ENCODE data around the gene RHOV. TPM values are rescaled to one million over a fixed set of nuclear protein-coding genes. Genes with fewer than 3 reads are reported as not detected.

The RHOV gene
- total RNA-seq, 1 experiment from 2014 or later: 1.4 TPM

GRCh38 chr15:40914486-40914885 lies 40.5 kb upstream of the RHOV start:
- DNase-seq: no peak
- BruUV-seq (replicated peaks): no TSS peak
- no peaks in the 10 kb centered on the region for H3K4me1 ChIP-seq (replicated peaks; ENCODE audit: insufficient read depth)
- H3K79me2 ChIP-seq (ENCODE audit: low read depth): no peaks in the 10 kb centered on the region
- no peaks in the 10 kb centered on the region for H3K36me3 ChIP-seq (ENCODE audit: low read depth)
- no peaks in the 10 kb centered on the region for H3K27me3 ChIP-seq (ENCODE audit: insufficient read depth, low read depth)
- H3K9me2 ChIP-seq (ENCODE audit: insufficient read depth): no peaks in the 10 kb centered on the region
- CTCF ChIA-PET: no interaction called here
- H3F3A ChIP-seq (ENCODE audit: insufficient read depth, low read depth): no peaks in the 10 kb centered on the region
- TF ChIP-seq CTCF (conservative IDR thresholded peaks at IDR 0.05) (no peak), EZH2 (IDR thresholded peaks at IDR 0.05; ENCODE audit: low read depth) (no peak)
- H4K20me1 ChIP-seq (ENCODE audit: insufficient read depth): no peaks in the 10 kb centered on the region
- H3K4me2 ChIP-seq: no peak overlapping the region
- no peak overlapping the region for H3K27ac ChIP-seq
- no peaks in the 10 kb centered on the region for H3K9me3 ChIP-seq (ENCODE audit: insufficient read depth, low read depth)
- intact Hi-C loops (cut with micrococcal nuclease; ENCODE audit: unreplicated experiment): no loop called here
- no peak overlapping the region for H3K4me3 ChIP-seq
- H2AFZ ChIP-seq: no peak overlapping the region
- POLR2A ChIA-PET (ENCODE audit: unreplicated experiment): no interaction called here

GRCh38 chr15:40914013-40914412 lies 40.0 kb upstream of the RHOV start:
- H3K9me2 ChIP-seq (ENCODE audit: insufficient read depth): no peaks in the 10 kb centered on the region
- H3K27me3 ChIP-seq (ENCODE audit: insufficient read depth, low read depth): no peaks in the 10 kb centered on the region
- H2AFZ ChIP-seq: no peak overlapping the region
- no peaks in the 10 kb centered on the region for H4K20me1 ChIP-seq (ENCODE audit: insufficient read depth)
- ChIA-PET POLR2A (ENCODE audit: unreplicated experiment) (no interaction called here), CTCF (no interaction called here)
- BruUV-seq (replicated peaks): no TSS peak
- no peaks in the 10 kb centered on the region for H3K79me2 ChIP-seq (ENCODE audit: low read depth)
- H3K4me2 ChIP-seq: no peak overlapping the region
- no peaks in the 10 kb centered on the region for H3K36me3 ChIP-seq (ENCODE audit: low read depth)
- no peaks in the 10 kb centered on the region for H3K9me3 ChIP-seq (ENCODE audit: insufficient read depth, low read depth)
- no peaks in the 10 kb centered on the region for H3F3A ChIP-seq (ENCODE audit: insufficient read depth, low read depth)
- H3K4me3 ChIP-seq: no peak overlapping the region
- DNase-seq: no peak
- no peaks in the 10 kb centered on the region for H3K4me1 ChIP-seq (replicated peaks; ENCODE audit: insufficient read depth)
- TF ChIP-seq CTCF (conservative IDR thresholded peaks at IDR 0.05): no peak
- TF ChIP-seq EZH2 (IDR thresholded peaks at IDR 0.05; ENCODE audit: low read depth): no peak
- no peak overlapping the region for H3K27ac ChIP-seq
- intact Hi-C loops (cut with micrococcal nuclease; ENCODE audit: unreplicated experiment): no loop called here

GRCh38 chr15:40912478-40912877 lies 38.4 kb upstream of the RHOV start:
- Histone ChIP-seq H3K27me3 (ENCODE audit: insufficient read depth, low read depth) (no peaks in the 10 kb centered on the region), H3F3A (ENCODE audit: insufficient read depth, low read depth) (peaks cover 5% of the 10 kb centered on the region; the same call in 1 of the 2 replicates), H3K9me3 (ENCODE audit: insufficient read depth, low read depth) (no peaks in the 10 kb centered on the region), H3K79me2 (ENCODE audit: low read depth) (no peaks in the 10 kb centered on the region), H3K9me2 (ENCODE audit: insufficient read depth) (no peaks in the 10 kb centered on the region), H3K36me3 (ENCODE audit: low read depth) (no peaks in the 10 kb centered on the region), H3K27ac (no peak overlapping the region), H3K4me3 (no peak overlapping the region), H3K4me2 (no peak overlapping the region), H3K4me1 (replicated peaks; ENCODE audit: insufficient read depth) (peaks cover 7% of the 10 kb centered on the region), H2AFZ (no peak overlapping the region), H4K20me1 (ENCODE audit: insufficient read depth) (no peaks in the 10 kb centered on the region)
- ChIA-PET CTCF (no interaction called here), POLR2A (ENCODE audit: unreplicated experiment) (no interaction called here)
- intact Hi-C loops (cut with micrococcal nuclease; ENCODE audit: unreplicated experiment): no loop called here
- TF ChIP-seq CTCF (conservative IDR thresholded peaks at IDR 0.05) (no peak), EZH2 (IDR thresholded peaks at IDR 0.05; ENCODE audit: low read depth) (no peak)
- DNase-seq: no peak
- no TSS peak for BruUV-seq (replicated peaks)

Data from PC-9 (cell line).